IMR-90 (cell line): Measurements from ENCODE around the gene EEIG2. TPM values are rescaled to one million over a fixed set of nuclear protein-coding genes. Genes with fewer than 3 reads are reported as not detected.

ENCODE experiments used
- ATAC-seq: fragments of 200-7000 bp; cut with Tn5 transposase; 2 replicates; pipeline ENCODE4 v1.9.1; 2020; ENCODE audit warnings: low read depth, mild to moderate bottlenecking, moderate library complexity
- BruUV-seq: library from RNA; stranded (reverse); fragments of 400-500 nt; replicated peaks from 2 replicates; lab custom pipeline; 2021; lab: Mats Ljungman, UMichigan
- CTCF ChIA-PET: fragments of 300-600 bp; formaldehyde crosslinking; extraction: SDS; loops from one replicate; lab custom pipeline; 2021; ENCODE audit warnings: antibody characterized with exemption; lab: Yijun Ruan, JAX
- POLR2A ChIA-PET: fragments of 300-600 bp; sonication (Branson Sonifier 250); formaldehyde crosslinking; loops from one replicate; lab custom pipeline; 2022; ENCODE audit warnings: antibody characterized with exemption; ENCODE audit not compliant: unreplicated experiment; lab: Charles Lee
- DNase-seq: peaks from one replicate; pipeline ENCODE4 v3.0.0; 2013
- H2AFZ ChIP-seq: replicated peaks from 2 replicates; pipeline ENCODE3; 2013; ENCODE audit warnings: low read length, mild to moderate bottlenecking; ENCODE audit not compliant: poor library complexity
- H2AK5ac ChIP-seq: 2 replicates; pipeline ENCODE4 v1.6.1; 2013; ENCODE audit warnings: low read depth, low read length, inconsistent platforms
- H2AK9ac ChIP-seq: replicated peaks from 2 replicates; pipeline ENCODE3; 2013; ENCODE audit warnings: mild to moderate bottlenecking, low read depth, low read length, moderate library complexity; ENCODE audit not compliant: poor library complexity
- H2BK120ac ChIP-seq: 2 replicates; pipeline ENCODE4 v1.6.1; 2013; ENCODE audit warnings: low read depth, low read length, inconsistent platforms
- H2BK15ac ChIP-seq: 3 replicates; pipeline ENCODE4 v1.6.1; 2013; ENCODE audit warnings: low read depth, low read length, inconsistent platforms
- H2BK20ac ChIP-seq: 2 replicates; pipeline ENCODE4 v1.6.1; 2013; ENCODE audit warnings: low read depth, mild to moderate bottlenecking, inconsistent platforms, low read length, moderate library complexity
- H2BK5ac ChIP-seq: 2 replicates; pipeline ENCODE4 v1.6.1; 2013; ENCODE audit warnings: mild to moderate bottlenecking, low read depth, low read length, inconsistent platforms; ENCODE audit not compliant: poor library complexity, severe bottlenecking
- H3K14ac ChIP-seq: replicated peaks from 2 replicates; pipeline ENCODE4 v1.6.1; 2013; ENCODE audit warnings: low read depth, low read length, inconsistent platforms
- H3K18ac ChIP-seq: 2 replicates; pipeline ENCODE4 v1.6.1; 2013; ENCODE audit warnings: low read depth, low read length, control low read depth
- H3K23ac ChIP-seq: 2 replicates; pipeline ENCODE4 v1.6.1; 2013; ENCODE audit warnings: low read depth, low read length, inconsistent platforms
- H3K27ac ChIP-seq: 2 replicates; pipeline ENCODE4 v1.5.1; 2013; ENCODE audit warnings: mild to moderate bottlenecking, control low read depth, low read length; ENCODE audit not compliant: insufficient read depth
- H3K27me3 ChIP-seq: 2 replicates; pipeline ENCODE4 v1.6.1; 2013; ENCODE audit warnings: low read length; ENCODE audit not compliant: control insufficient read depth, insufficient read depth
- H3K36me3 ChIP-seq: 2 replicates; pipeline ENCODE4 v1.6.1; 2013; ENCODE audit warnings: low read length, mixed read lengths; ENCODE audit not compliant: control insufficient read depth, insufficient read depth
- H3K4ac ChIP-seq: 2 replicates; pipeline ENCODE4 v1.6.1; 2013; ENCODE audit warnings: low read depth, low read length, inconsistent platforms
- H3K4me1 ChIP-seq: 2 replicates; pipeline ENCODE4 v1.6.1; 2013; ENCODE audit warnings: low read length, mixed read lengths; ENCODE audit not compliant: control insufficient read depth, insufficient read depth
- H3K4me2 ChIP-seq: 2 replicates; pipeline ENCODE4 v1.6.1; 2013; ENCODE audit warnings: low read depth, mild to moderate bottlenecking, control low read depth, low read length, moderate library complexity
- H3K4me3 ChIP-seq: 2 replicates; pipeline ENCODE4 v1.5.1; 2013; ENCODE audit warnings: low read depth, mild to moderate bottlenecking, control low read depth, low read length, moderate library complexity; ENCODE audit not compliant: insufficient read depth
- H3K56ac ChIP-seq: 2 replicates; pipeline ENCODE4 v1.6.1; 2013; ENCODE audit warnings: low read length, inconsistent platforms; ENCODE audit not compliant: insufficient read depth; ENCODE audit errors: extremely low read depth
- H3K79me1 ChIP-seq, 2 experiments: 2 replicates each; pipeline ENCODE4 v1.6.1; 2013; ENCODE audit warnings: low read length in 2 of 2, inconsistent platforms in 1 of 2, low read depth in 1 of 2
- H3K9ac ChIP-seq: 2 replicates; pipeline ENCODE4 v1.6.1; 2013; ENCODE audit warnings: low read depth, low read length, control low read depth
- H3K9me1 ChIP-seq: 2 replicates; pipeline ENCODE4 v1.6.1; 2013; ENCODE audit warnings: low read length, inconsistent platforms; ENCODE audit not compliant: insufficient read depth
- H3K9me3 ChIP-seq: 2 replicates; pipeline ENCODE4 v1.6.1; 2013; ENCODE audit warnings: low read length; ENCODE audit not compliant: control insufficient read depth, insufficient read depth
- H4K20me1 ChIP-seq: 2 replicates; pipeline ENCODE4 v1.6.1; 2013; ENCODE audit warnings: low read length, inconsistent platforms; ENCODE audit not compliant: insufficient read depth
- H4K5ac ChIP-seq: 2 replicates; pipeline ENCODE4 v1.6.1; 2013; ENCODE audit warnings: mild to moderate bottlenecking, low read depth, low read length, control low read depth
- H4K8ac ChIP-seq, 2 experiments: 2 replicates each; pipeline ENCODE4 v1.6.1; 2013; ENCODE audit warnings: low read depth in 2 of 2, low read length in 2 of 2, control low read depth in 1 of 2, inconsistent platforms in 1 of 2
- H4K91ac ChIP-seq: 2 replicates; pipeline ENCODE4 v1.6.1; 2013; ENCODE audit warnings: low read depth, low read length, inconsistent platforms; ENCODE audit not compliant: insufficient read depth
- BHLHE40 ChIP-seq: fragments of 150-350 bp; IDR thresholded peaks from 2 replicates; pipeline ENCODE4 v1.6.1; 2016; ENCODE audit warnings: mild to moderate bottlenecking, low read depth, low read length
- CTCF ChIP-seq: conservative IDR thresholded peaks from 2 replicates; pipeline ENCODE4 v1.5.1; 2012; ENCODE audit warnings: mild to moderate bottlenecking, low read depth, low read length, improper control_type of control experiment
- ELK1 ChIP-seq: fragments of 150-350 bp; IDR thresholded peaks from 2 replicates; pipeline ENCODE4 v1.6.1; 2016; ENCODE audit warnings: low read depth, mild to moderate bottlenecking, low read length, moderate library complexity, borderline replicate concordance
- FOS ChIP-seq: fragments of 150-350 bp; IDR thresholded peaks from 2 replicates; pipeline ENCODE4 v1.6.1; 2016; ENCODE audit warnings: low read depth, low read length
- MAFK ChIP-seq: IDR thresholded peaks from 2 replicates; pipeline ENCODE4 v1.6.1; 2012; ENCODE audit warnings: low read depth, low read length, improper control_type of control experiment
- MAZ ChIP-seq: IDR thresholded peaks from 2 replicates; pipeline ENCODE4 v1.6.1; 2012; ENCODE audit warnings: low read depth, mild to moderate bottlenecking, low read length, improper control_type of control experiment, moderate library complexity, borderline replicate concordance
- MXI1 ChIP-seq: IDR thresholded peaks from 2 replicates; pipeline ENCODE4 v1.6.1; 2012; ENCODE audit warnings: low read depth, mild to moderate bottlenecking, low read length, moderate library complexity, borderline replicate concordance
- NFE2L2 ChIP-seq: fragments of 150-350 bp; IDR thresholded peaks from 2 replicates; pipeline ENCODE4 v1.6.1; 2016; ENCODE audit warnings: low read depth, mild to moderate bottlenecking, low read length
- RAD21 ChIP-seq: IDR thresholded peaks from 2 replicates; pipeline ENCODE4 v1.6.1; 2012; ENCODE audit warnings: low read length, improper control_type of control experiment
- RFX5 ChIP-seq: IDR thresholded peaks from 2 replicates; pipeline ENCODE4 v1.8.0; 2012; ENCODE audit warnings: low read depth, mild to moderate bottlenecking, low read length, moderate library complexity
- SMC3 ChIP-seq: fragments of 150-350 bp; IDR thresholded peaks from 2 replicates; pipeline ENCODE4 v1.6.1; 2016; ENCODE audit warnings: low read depth, mild to moderate bottlenecking, antibody characterized with exemption, low read length, moderate library complexity
- USF2 ChIP-seq: fragments of 150-350 bp; IDR thresholded peaks from 2 replicates; pipeline ENCODE4 v1.6.1; 2017; ENCODE audit warnings: mild to moderate bottlenecking, antibody characterized with exemption, low read length, low read depth
- WGBS, 2 experiments: methylation state at CpG; one replicate each; pipeline versions ENCODE4 v1.1.5 to v1.1.7; 2013; ENCODE audit warnings: missing lambda C conversion rate in 2 of 2; ENCODE audit not compliant: insufficient read length in 1 of 2; ENCODE audit errors: extremely low coverage in 2 of 2; 5-methylcytosine and 5-hydroxymethylcytosine counted together
- dilution Hi-C: fragments of 300-500 bp; cut with HindIII; formaldehyde crosslinking; loops from one replicate; pipeline ENCODE4 v1.14.3; 2018; ENCODE audit warnings: low sequenced_read_pairs; ENCODE audit not compliant: unreplicated experiment
- in situ Hi-C: fragments of 300-500 bp; cut with MboI; formaldehyde crosslinking; loops from 3 replicates; pipeline ENCODE4 v1.14.3; 2019; ENCODE audit warnings: low sequenced_read_pairs, inconsistent platforms, mixed read lengths
- intact Hi-C: fragments of 100-400 bp; cut with micrococcal nuclease; formaldehyde crosslinking; loops from 2 replicates; pipeline ENCODE4 v1.10.0; 2022
- polyA plus RNA-seq, 3 experiments: library from polyadenylated mRNA; depleted of rRNA; stranded (reverse); fragments of >200 nt; gene quantifications; 2 replicates each; pipeline ENCODE4 v1.2.3, GENCODE V29; 2012; ENCODE audit warnings: low replicate concordance in 1 of 3
- total RNA-seq: library from RNA; depleted of rRNA; stranded (reverse); fragments of >200 nt; gene quantifications from 2 replicates; pipeline ENCODE4 v1.2.3, GENCODE V29; 2012

The EEIG2 gene
- total and polyA plus RNA-seq, 2 of the 4 experiments (the other 2 are of a cell fraction): 1.7 to 4.8 TPM

GRCh38 chr1:108512239-108513043 lies 47.5 kb upstream of the EEIG2 start (continued):
- no peak for TF ChIP-seq BHLHE40

- intact Hi-C loops (loop anchor here (2.0 to 10.0 kb wide), 2 partner anchors 46 to 728 kb away; no protein-coding TSS in a partner anchor), dilution Hi-C loops (no loop called here), in situ Hi-C loops (loop anchor here (10.0 kb wide), 1 partner anchor 392 kb away; no protein-coding TSS in a partner anchor)
- no peak overlapping the region for H2BK15ac ChIP-seq
- ChIA-PET POLR2A (no interaction called here), CTCF (interaction anchor here (0.7 to 3.6 kb wide), 8 partner anchors 10 to 388 kb away, joined by 3 to 27 read pairs (median 3); partner anchors contain the start of gene PRPF38B)
- H2BK120ac ChIP-seq: no peak overlapping the region
- no peak overlapping the region for H4K8ac ChIP-seq
- no peak for DNase-seq
- no peak overlapping the region for H3K4me2 ChIP-seq
- no peak overlapping the region for H4K91ac ChIP-seq
- no peaks in the 10 kb centered on the region for H4K20me1 ChIP-seq
- H3K23ac ChIP-seq: no peak overlapping the region
- no peak overlapping the region for H3K4me3 ChIP-seq
- no peak overlapping the region for H3K56ac ChIP-seq
- H3K4ac ChIP-seq: no peak overlapping the region
- no peak overlapping the region for H3K18ac ChIP-seq
- no peak overlapping the region for H3K9ac ChIP-seq
- ATAC-seq: no peak
- no peaks in the 10 kb centered on the region for H3K9me1 ChIP-seq
- H3K36me3 ChIP-seq: no peaks in the 10 kb centered on the region
- no peak overlapping the region for H2AFZ ChIP-seq
- H2AK9ac ChIP-seq: no peak overlapping the region
- H4K5ac ChIP-seq: no peak overlapping the region
- H3K79me1 ChIP-seq: no peaks in the 10 kb centered on the region
- no peak overlapping the region for H3K27ac ChIP-seq
- no CpG with 5 or more reads among the region's 2 CpGs for WGBS, 2 experiments
- BruUV-seq: no TSS peak
- H2BK5ac ChIP-seq: no peak overlapping the region
- H2AK5ac ChIP-seq: no peak overlapping the region
- H3K4me1 ChIP-seq: no peaks in the 10 kb centered on the region
- H3K14ac ChIP-seq: no peak overlapping the region
- peaks cover 12% of the 10 kb centered on the region for H3K27me3 ChIP-seq
- no peaks in the 10 kb centered on the region for H3K9me3 ChIP-seq
- no peak overlapping the region for H2BK20ac ChIP-seq
- TF ChIP-seq MXI1: no peak
- TF ChIP-seq CTCF: no peak
- TF ChIP-seq FOS: no peak
- TF ChIP-seq BHLHE40: no peak
- TF ChIP-seq MAFK: no peak
- no peak for TF ChIP-seq ELK1
- TF ChIP-seq RFX5: no peak
- no peak for TF ChIP-seq NFE2L2
- TF ChIP-seq MAZ: no peak
- no peak for TF ChIP-seq SMC3
- TF ChIP-seq RAD21: no peak
- no peak for TF ChIP-seq USF2
Measured at GRCh38 chr1:108513044-108513415, 46.9 kb upstream of the EEIG2 start.
